Pancreas (tissue), 10 donors: ENCODE results near the gene SRPK2. TPM values are rescaled to one million over a fixed set of nuclear protein-coding genes. Genes with fewer than 3 reads are reported as not detected.
"Not testable (repeated sequence)": the region's sequence is repeated elsewhere in the genome, so short reads cannot be mapped to it uniquely, and the experiment has no call there.

Source experiments
- ATAC-seq, 4 donors: fragments of 200-7000 bp; cut with Tn5 transposase; one replicate each; pipeline versions ENCODE4 v1.8.0 to v1.9.1; 2020; ENCODE audit warnings: mild to moderate bottlenecking in 4 of 4, moderate library complexity in 4 of 4
- DNase-seq, 6 donors: peaks; one replicate each; pipeline ENCODE4 v3.0.0-alpha.2; 2020
- FAIRE-seq: peaks from 2 replicates; lab custom pipeline; 2012; peaks lifted over from hg19 to GRCh38; lab: Jason Lieb, UNC
- H3K27ac ChIP-seq, 4 donors: fragments of 200-600 bp; sonication (generic); 1 replicate in 3 of 4; 2 replicates in 1 of 4; pipeline versions ENCODE4 v1.5.0 to v1.8.0; 2020
- H3K27me3 ChIP-seq, 4 donors: fragments of 200-600 bp; one replicate each; pipeline ENCODE4 v1.8.0; 2021
- H3K36me3 ChIP-seq, 3 donors: fragments of 200-600 bp; sonication (generic) in 1 of 3; one replicate each; pipeline versions ENCODE4 v1.5.0 to v1.8.0; 2020 to 2021
- H3K4me1 ChIP-seq, 3 donors: fragments of 200-600 bp; one replicate each; pipeline ENCODE4 v1.8.0; 2021
- H3K4me3 ChIP-seq, 4 donors: fragments of 200-600 bp; sonication (generic) in 2 of 4; one replicate each; pipeline versions ENCODE4 v1.5.0 to v1.8.0; 2020 to 2021
- H3K9me3 ChIP-seq, 4 donors: fragments of 200-600 bp; one replicate each; pipeline ENCODE4 v1.8.0; 2021
- CTCF ChIP-seq, 4 donors: fragments of 200-600 bp; sonication (generic) in 3 of 4; IDR thresholded peaks; one replicate each; pipeline versions ENCODE4 v1.5.0 to v1.8.0; 2021; ENCODE audit warnings: antibody characterized with exemption in 4 of 4
- WGBS, 2 donors: extraction: QIAGEN DNeasy Blood & Tissue Kit; methylation state at CpG; one replicate each; pipeline ENCODE4 v1.1.7; 2013; 5-methylcytosine and 5-hydroxymethylcytosine counted together
- intact Hi-C, 3 donors: fragments of 100-400 bp; cut with DNase I; formaldehyde crosslinking; loops; one replicate each; pipeline versions ENCODE4 v1.11.1 to v1.14.2; 2022
- polyA plus RNA-seq, 2 donors: library from polyadenylated mRNA; stranded (reverse); fragments of 200-250 nt; gene quantifications; one replicate each; pipeline ENCODE4 v1.2.3, GENCODE V29; 2013
- total RNA-seq, 6 donors: library from RNA; stranded (reverse); fragmentation: NEBNext Ultra II Directional in 4 of 6; extraction: Animal tissue kit (Norgen Biotek cat#: 25700) in 4 of 6; gene quantifications; one replicate each; pipeline versions ENCODE4 v1.2.1 to v1.2.4, GENCODE V29; 2021 to 2023
- donor health status: healthy with polysubstance abuse.
- donor health status: DM: no; HTN: no; CAD: no; lungs with moderate emphysema.
- donor health status: DM: no; HTN: no; CAD: no.
- donor health status: control.
- donor health status: control.
- donor health status: Bipolar disorder and iron deficiency.
- donor health status: DM: yes; HTN: yes; CAD: no.
- donor health status: DM: no; HTN: no; CAD: no.
- donor health status: DM: no; HTN: no; CAD: no.
- donor health status: DM: yes; HTN: yes; CAD: no.

SRPK2 gene
- total and polyA plus RNA-seq, 8 donors: 6.5 to 27.4 (median 16.4) TPM

GRCh38 chr7:105339404-105340323 lies 49.1 kb downstream of the SRPK2 start:
- H3K27ac ChIP-seq: no peak overlapping the region
- DNase-seq (peak in 4 of 6 donors; percentile 30 to 50 (median 36)), FAIRE-seq (no peak), ATAC-seq (peak; percentile 45 to 85 (median 70))
- H3K36me3 ChIP-seq: no peaks in the 10 kb centered on the region
- no peak overlapping the region for H3K4me3 ChIP-seq
- H3K27me3 ChIP-seq: no peaks in the 10 kb centered on the region
- no peak for TF ChIP-seq CTCF (IDR thresholded peaks at IDR 0.05)
- H3K4me1 ChIP-seq: no peaks in the 10 kb centered on the region
- H3K9me3 ChIP-seq: no peaks in the 10 kb centered on the region
- 58% methylated on average over 12 of the region's 12 CpGs for WGBS, 2 donors
- intact Hi-C loops: loop anchor here in 1 of 3 donors (10.0 kb wide), 1 partner anchor 195 kb away; no protein-coding TSS in a partner anchor

- no peak overlapping the region for H3K4me3 ChIP-seq
- ATAC-seq: no peak
- no peak overlapping the region for H3K27ac ChIP-seq
- H3K27me3 ChIP-seq: no peaks in the 10 kb centered on the region
- intact Hi-C loops: loop anchor here in 1 of 3 donors (10.0 kb wide), 1 partner anchor 193 kb away; no protein-coding TSS in a partner anchor
- H3K9me3 ChIP-seq: no peaks in the 10 kb centered on the region
- TF ChIP-seq CTCF (IDR thresholded peaks at IDR 0.05): no peak
- DNase-seq: no peak
- no peaks in the 10 kb centered on the region for H3K4me1 ChIP-seq
- WGBS, 2 donors: 57 to 68% methylated on average over 4 of the region's 4 CpGs
- FAIRE-seq: no peak
- H3K36me3 ChIP-seq: no peaks in the 10 kb centered on the region
Measured at GRCh38 chr7:105337529-105337928, 51.2 kb downstream of the SRPK2 start.

DNA sequence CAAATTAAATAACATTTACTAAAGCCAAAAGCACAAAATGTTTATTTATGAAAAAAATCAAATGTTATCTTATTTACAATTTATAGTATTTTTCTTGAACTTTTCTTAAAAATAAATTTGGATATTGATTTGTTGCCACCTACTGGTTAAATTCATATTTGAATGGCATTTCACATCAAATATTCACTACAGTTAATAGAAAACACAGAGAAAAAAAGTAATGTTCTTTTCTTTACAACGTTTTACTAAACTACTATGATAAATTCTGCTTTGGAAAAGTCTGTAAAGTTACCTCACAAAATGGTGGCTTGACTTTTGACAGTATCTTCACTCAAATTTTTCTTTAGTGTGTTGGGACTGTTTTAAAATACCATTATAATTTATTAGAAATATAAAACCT lies 52.7 kb downstream of the SRPK2 start:
- no peak for ATAC-seq
- Histone ChIP-seq H3K27ac (no peak overlapping the region), H3K9me3 (no peaks in the 10 kb centered on the region), H3K4me1 (no peaks in the 10 kb centered on the region), H3K27me3 (no peaks in the 10 kb centered on the region), H3K4me3 (no peak overlapping the region), H3K36me3 (no peaks in the 10 kb centered on the region)
- TF ChIP-seq CTCF (IDR thresholded peaks at IDR 0.05): peak in 2 of 4 donors; percentile 15 to 24
- no peak for DNase-seq
- WGBS, 2 donors: 1 to 13% methylated on average over 1 of the region's 1 CpG
- FAIRE-seq: peak; percentile 85
- intact Hi-C loops: loop anchor here in 1 of 3 donors (10.0 kb wide), 1 partner anchor 191 kb away; no protein-coding TSS in a partner anchor

- not testable (repeated sequence) for ATAC-seq, H3K27me3 ChIP-seq, H3K4me3 ChIP-seq, H3K4me1 ChIP-seq, DNase-seq, FAIRE-seq, H3K9me3 ChIP-seq, H3K36me3 ChIP-seq, H3K27ac ChIP-seq
- 77 to 80% methylated on average over 5 of the region's 5 CpGs for WGBS, 2 donors
- intact Hi-C loops: loop anchor here in 1 of 3 donors (10.0 kb wide), 1 partner anchor 188 kb away; no protein-coding TSS in a partner anchor
Measured at GRCh38 chr7:105332661-105333060, 56.1 kb downstream of the SRPK2 start.

DNA sequence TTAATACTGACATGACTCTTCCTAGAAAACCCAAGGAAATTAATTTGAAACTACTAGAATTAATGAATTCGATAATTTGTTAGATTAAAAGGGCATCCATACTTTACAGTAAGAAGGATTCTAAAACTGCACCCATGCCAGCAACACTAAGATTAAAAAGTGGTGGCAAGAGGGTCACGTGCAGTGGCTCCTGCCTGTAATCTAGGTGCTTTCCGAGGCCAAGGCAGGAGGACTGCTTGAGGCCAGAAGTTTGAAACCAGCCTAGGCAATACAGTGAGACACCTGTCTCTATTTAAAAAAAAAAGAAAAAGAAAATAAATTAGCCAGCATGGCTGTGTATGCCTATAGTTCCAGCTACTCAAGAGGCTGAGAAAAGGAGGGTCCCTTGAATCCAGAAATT lies 58.2 kb downstream of the SRPK2 start:
- Histone ChIP-seq H3K27me3 (no peaks in the 10 kb centered on the region), H3K9me3 (no peaks in the 10 kb centered on the region), H3K4me3 (no peak overlapping the region), H3K36me3 (no peaks in the 10 kb centered on the region), H3K4me1 (no peaks in the 10 kb centered on the region), H3K27ac (no peak overlapping the region)
- 83 to 86% methylated on average over 3 of the region's 3 CpGs for WGBS, 2 donors
- DNase-seq (no peak), FAIRE-seq (no peak), ATAC-seq (no peak)
- TF ChIP-seq CTCF (IDR thresholded peaks at IDR 0.05): no peak
- intact Hi-C loops: loop anchor here in 1 of 3 donors (10.0 kb wide), 1 partner anchor 186 kb away; no protein-coding TSS in a partner anchor
